ENCODE data around the gene MYNN.

MYNN gene

GRCh38 chr3:169759256-169759655 is 13.9 kb upstream of the MYNN start:
- Histone ChIP-seq H3K4me1 (ENCODE audit: control insufficient read depth, insufficient read depth, low read length) (no peaks in the 10 kb centered on the region), H3K4me3 (ENCODE audit: low read depth, low read length) (no peak overlapping the region), H3K27me3 (ENCODE audit: control insufficient read depth, insufficient read depth, low read length) (no peaks in the 10 kb centered on the region), H3K9me3 (ENCODE audit: control insufficient read depth, insufficient read depth, low read length) (no peaks in the 10 kb centered on the region), H3K36me3 (ENCODE audit: control insufficient read depth, insufficient read depth, low read length) (no peaks in the 10 kb centered on the region), H3K9ac (ENCODE audit: low read depth, low read length) (no peak overlapping the region)

- H3K9ac ChIP-seq (ENCODE audit: low read depth, low read length): no peak overlapping the region
- H3K27me3 ChIP-seq (ENCODE audit: control insufficient read depth, insufficient read depth, low read length): no peaks in the 10 kb centered on the region
- no peaks in the 10 kb centered on the region for H3K9me3 ChIP-seq (ENCODE audit: control insufficient read depth, insufficient read depth, low read length)
- H3K36me3 ChIP-seq (ENCODE audit: control insufficient read depth, insufficient read depth, low read length): peaks cover 2% of the 10 kb centered on the region
- no peak overlapping the region for H3K4me3 ChIP-seq (ENCODE audit: low read depth, low read length)
- no peaks in the 10 kb centered on the region for H3K4me1 ChIP-seq (ENCODE audit: control insufficient read depth, insufficient read depth, low read length)
Measured at GRCh38 chr3:169760479-169760878, 12.7 kb upstream of the MYNN start.

GRCh38 chr3:169764312-169764881 is 8.8 kb upstream of the MYNN start:
- Histone ChIP-seq H3K27me3 (ENCODE audit: control insufficient read depth, insufficient read depth, low read length) (no peaks in the 10 kb centered on the region), H3K9ac (ENCODE audit: low read depth, low read length) (peak overlapping the region; percentile 95), H3K4me1 (ENCODE audit: control insufficient read depth, insufficient read depth, low read length) (no peaks in the 10 kb centered on the region), H3K4me3 (ENCODE audit: low read depth, low read length) (peak overlapping the region; percentile 93), H3K9me3 (ENCODE audit: control insufficient read depth, insufficient read depth, low read length) (no peaks in the 10 kb centered on the region), H3K36me3 (ENCODE audit: control insufficient read depth, insufficient read depth, low read length) (peaks cover 2% of the 10 kb centered on the region)

- Histone ChIP-seq H3K27me3 (ENCODE audit: control insufficient read depth, insufficient read depth, low read length) (no peaks in the 10 kb centered on the region), H3K4me3 (ENCODE audit: low read depth, low read length) (peak within 1 kb of the TSS; percentile 93), H3K9me3 (ENCODE audit: control insufficient read depth, insufficient read depth, low read length) (no peaks in the 10 kb centered on the region), H3K4me1 (ENCODE audit: control insufficient read depth, insufficient read depth, low read length) (no peaks in the 10 kb centered on the region), H3K9ac (ENCODE audit: low read depth, low read length) (peak within 1 kb of the TSS; percentile 95), H3K36me3 (ENCODE audit: control insufficient read depth, insufficient read depth, low read length) (peaks cover 2% of the 10 kb centered on the region)
Measured at GRCh38 chr3:169764882-169765612, 8.1 kb upstream of the MYNN start, which contains the start of gene TERC. TERC (minus strand) TSS chr3:169765060.

- Histone ChIP-seq H3K4me3 (ENCODE audit: low read depth, low read length) (peak within 1 kb of the TSS; percentile 63), H3K36me3 (ENCODE audit: control insufficient read depth, insufficient read depth, low read length) (peaks cover 1% of the 10 kb centered on the region), H3K9ac (ENCODE audit: low read depth, low read length) (peak within 1 kb of the TSS; percentile 49), H3K9me3 (ENCODE audit: control insufficient read depth, insufficient read depth, low read length) (no peaks in the 10 kb centered on the region), H3K4me1 (ENCODE audit: control insufficient read depth, insufficient read depth, low read length) (no peaks in the 10 kb centered on the region), H3K27me3 (ENCODE audit: control insufficient read depth, insufficient read depth, low read length) (no peaks in the 10 kb centered on the region)
Measured at GRCh38 chr3:169769287-169770181, 3.7 kb upstream of the MYNN start, which contains the start of gene ACTRT3. ACTRT3 (minus strand) TSS chr3:169769561; CDS start chr3:169769520, 41 bp downstream.

GRCh38 chr3:169771497-169772304 is 1.5 kb upstream of the MYNN start:
- H3K27me3 ChIP-seq (ENCODE audit: control insufficient read depth, insufficient read depth, low read length): no peaks in the 10 kb centered on the region
- peaks cover 9% of the 10 kb centered on the region for H3K4me1 ChIP-seq (ENCODE audit: control insufficient read depth, insufficient read depth, low read length)
- no peaks in the 10 kb centered on the region for H3K36me3 ChIP-seq (ENCODE audit: control insufficient read depth, insufficient read depth, low read length)
- peak overlapping the region; percentile 49 for H3K9ac ChIP-seq (ENCODE audit: low read depth, low read length)
- no peaks in the 10 kb centered on the region for H3K9me3 ChIP-seq (ENCODE audit: control insufficient read depth, insufficient read depth, low read length)
- peak overlapping the region; percentile 95 for H3K4me3 ChIP-seq (ENCODE audit: low read depth, low read length)

GRCh38 chr3:169772305-169772896 is 795 bp upstream of the MYNN start:
- Histone ChIP-seq H3K9me3 (ENCODE audit: control insufficient read depth, insufficient read depth, low read length) (no peaks in the 10 kb centered on the region), H3K4me1 (ENCODE audit: control insufficient read depth, insufficient read depth, low read length) (peaks cover 9% of the 10 kb centered on the region), H3K27me3 (ENCODE audit: control insufficient read depth, insufficient read depth, low read length) (no peaks in the 10 kb centered on the region), H3K36me3 (ENCODE audit: control insufficient read depth, insufficient read depth, low read length) (no peaks in the 10 kb centered on the region), H3K4me3 (ENCODE audit: low read depth, low read length) (peak overlapping the region; percentile 95), H3K9ac (ENCODE audit: low read depth, low read length) (peak overlapping the region; percentile 96)

- peaks cover 3% of the 10 kb centered on the region for H3K36me3 ChIP-seq (ENCODE audit: control insufficient read depth, insufficient read depth, low read length)
- no peak overlapping the region for H3K9ac ChIP-seq (ENCODE audit: low read depth, low read length)
- peak overlapping the region; percentile 95 for H3K4me3 ChIP-seq (ENCODE audit: low read depth, low read length)
- H3K9me3 ChIP-seq (ENCODE audit: control insufficient read depth, insufficient read depth, low read length): no peaks in the 10 kb centered on the region
- peaks cover 9% of the 10 kb centered on the region for H3K4me1 ChIP-seq (ENCODE audit: control insufficient read depth, insufficient read depth, low read length)
- no peaks in the 10 kb centered on the region for H3K27me3 ChIP-seq (ENCODE audit: control insufficient read depth, insufficient read depth, low read length)
Measured at GRCh38 chr3:169774186-169774585, 990 bp downstream of the MYNN start.

- Histone ChIP-seq H3K27me3 (ENCODE audit: control insufficient read depth, insufficient read depth, low read length) (no peaks in the 10 kb centered on the region), H3K4me3 (ENCODE audit: low read depth, low read length) (no peak overlapping the region), H3K9me3 (ENCODE audit: control insufficient read depth, insufficient read depth, low read length) (no peaks in the 10 kb centered on the region), H3K36me3 (ENCODE audit: control insufficient read depth, insufficient read depth, low read length) (peaks cover 16% of the 10 kb centered on the region), H3K4me1 (ENCODE audit: control insufficient read depth, insufficient read depth, low read length) (peaks cover 9% of the 10 kb centered on the region), H3K9ac (ENCODE audit: low read depth, low read length) (no peak overlapping the region)
Measured at GRCh38 chr3:169777822-169778221, 4.6 kb downstream of the MYNN start.

- H3K36me3 ChIP-seq (ENCODE audit: control insufficient read depth, insufficient read depth, low read length): peaks cover 16% of the 10 kb centered on the region
Measured at GRCh38 chr3:169780742-169781141, 7.5 kb downstream of the MYNN start.

More at GRCh38 chr3:169780742-169781141, 7.5 kb downstream of the MYNN start:
- Histone ChIP-seq H3K9ac (ENCODE audit: low read depth, low read length) (no peak overlapping the region), H3K4me1 (ENCODE audit: control insufficient read depth, insufficient read depth, low read length) (peaks cover 5% of the 10 kb centered on the region), H3K27me3 (ENCODE audit: control insufficient read depth, insufficient read depth, low read length) (no peaks in the 10 kb centered on the region), H3K9me3 (ENCODE audit: control insufficient read depth, insufficient read depth, low read length) (no peaks in the 10 kb centered on the region), H3K4me3 (ENCODE audit: low read depth, low read length) (no peak overlapping the region)
